Bronchial epithelial cell (primary cell): Measurements from ENCODE around the gene HERC3. TPM values are rescaled to one million over a fixed set of nuclear protein-coding genes. Genes with fewer than 3 reads are reported as not detected.

Experiments
- DNase-seq: peaks from one replicate; pipeline ENCODE4 v3.0.0-alpha.2; 2010; ENCODE audit warnings: low read depth
- FAIRE-seq: peaks from 2 replicates; lab custom pipeline; 2011; peaks lifted over from hg19 to GRCh38; lab: Jason Lieb, UNC
- H3K27me3 ChIP-seq: 2 replicates; pipeline ENCODE4 v1.5.1; 2011; ENCODE audit warnings: low read length; ENCODE audit not compliant: control insufficient read depth, insufficient read depth
- H3K36me3 ChIP-seq: 2 replicates; pipeline ENCODE4 v1.5.1; 2011; ENCODE audit warnings: low read length; ENCODE audit not compliant: control insufficient read depth, insufficient read depth
- H3K4me3 ChIP-seq: 2 replicates; pipeline ENCODE4 v1.5.1; 2011; ENCODE audit warnings: mild to moderate bottlenecking, low read depth, low read length, control low read depth
- CTCF ChIP-seq: IDR thresholded peaks from 2 replicates; pipeline ENCODE4 v1.5.1; 2011; ENCODE audit warnings: mild to moderate bottlenecking, moderate library complexity, low read length, control low read depth, inconsistent platforms; ENCODE audit not compliant: insufficient read depth, severe bottlenecking
- total RNA-seq: library from RNA; depleted of rRNA; stranded (reverse); fragments of >200 nt; gene quantifications from 2 replicates; pipeline ENCODE4 v1.2.1, GENCODE V29; 2014

HERC3 gene
- total RNA-seq, 1 donor from 2014 or later = 25.3 TPM

DNA sequence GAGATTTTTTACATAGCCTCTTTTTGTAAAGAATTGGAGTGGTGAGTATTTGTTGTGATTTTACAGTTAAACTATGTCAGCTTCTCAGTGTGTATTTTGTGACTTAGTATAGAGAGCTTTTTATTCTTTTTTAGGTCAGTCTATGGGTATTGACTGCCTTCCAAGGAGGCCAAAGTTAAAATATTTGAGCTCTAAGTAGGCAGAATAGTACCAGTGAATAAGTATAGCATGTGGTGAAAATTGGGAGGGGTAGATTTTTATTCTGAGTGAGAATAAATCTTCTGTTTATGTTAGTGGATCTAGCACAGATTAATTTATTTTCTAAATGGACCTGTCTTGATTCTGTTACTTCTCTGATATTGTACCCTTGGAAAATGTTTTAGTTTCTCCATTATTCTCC lies 37.5 kb downstream of the HERC3 start:
- TF ChIP-seq CTCF = no peak
- DNase-seq (no peak), FAIRE-seq (no peak)
- Histone ChIP-seq H3K27me3 (no peaks in the 10 kb centered on the region), H3K36me3 (no peaks in the 10 kb centered on the region), H3K4me3 (no peak overlapping the region)

DNA sequence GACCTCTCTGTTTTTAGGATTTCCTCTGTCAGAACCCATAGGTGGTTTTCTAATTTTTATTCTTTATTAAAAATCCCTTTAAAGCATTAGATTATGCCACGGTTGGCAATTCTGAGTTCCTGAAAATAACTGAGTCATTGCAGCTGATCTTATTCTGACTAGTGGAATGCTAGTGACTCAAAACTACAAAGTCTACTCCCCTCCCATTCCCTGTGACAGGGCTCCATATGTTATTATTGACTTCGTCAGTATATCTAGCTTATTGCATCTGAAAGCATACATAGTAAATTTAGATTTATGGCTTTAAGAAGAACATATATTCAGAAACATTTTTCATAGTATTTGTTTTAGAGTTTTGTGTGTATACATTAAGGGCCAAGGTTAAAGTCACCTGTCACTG lies 38.5 kb downstream of the HERC3 start:
- no peaks in the 10 kb centered on the region for H3K27me3 ChIP-seq
- no peak overlapping the region for H3K4me3 ChIP-seq
- no peak for FAIRE-seq
- H3K36me3 ChIP-seq = no peaks in the 10 kb centered on the region
- TF ChIP-seq CTCF = no peak
- peak; percentile 82 for DNase-seq

- no peak for FAIRE-seq
- no peak for TF ChIP-seq CTCF
- H3K27me3 ChIP-seq = no peaks in the 10 kb centered on the region
Measured at GRCh38 chr4:88643932-88644331, 51.7 kb downstream of the HERC3 start.

GRCh38 chr4:88645994-88646393 lies 53.7 kb downstream of the HERC3 start:
- FAIRE-seq (no peak), DNase-seq (no peak)
- Histone ChIP-seq H3K36me3 (no peaks in the 10 kb centered on the region), H3K4me3 (no peak overlapping the region), H3K27me3 (no peaks in the 10 kb centered on the region)
- TF ChIP-seq CTCF = no peak

More at GRCh38 chr4:88643932-88644331, 51.7 kb downstream of the HERC3 start:
- DNase-seq = no peak
- H3K36me3 ChIP-seq = no peaks in the 10 kb centered on the region
- no peak overlapping the region for H3K4me3 ChIP-seq

DNA sequence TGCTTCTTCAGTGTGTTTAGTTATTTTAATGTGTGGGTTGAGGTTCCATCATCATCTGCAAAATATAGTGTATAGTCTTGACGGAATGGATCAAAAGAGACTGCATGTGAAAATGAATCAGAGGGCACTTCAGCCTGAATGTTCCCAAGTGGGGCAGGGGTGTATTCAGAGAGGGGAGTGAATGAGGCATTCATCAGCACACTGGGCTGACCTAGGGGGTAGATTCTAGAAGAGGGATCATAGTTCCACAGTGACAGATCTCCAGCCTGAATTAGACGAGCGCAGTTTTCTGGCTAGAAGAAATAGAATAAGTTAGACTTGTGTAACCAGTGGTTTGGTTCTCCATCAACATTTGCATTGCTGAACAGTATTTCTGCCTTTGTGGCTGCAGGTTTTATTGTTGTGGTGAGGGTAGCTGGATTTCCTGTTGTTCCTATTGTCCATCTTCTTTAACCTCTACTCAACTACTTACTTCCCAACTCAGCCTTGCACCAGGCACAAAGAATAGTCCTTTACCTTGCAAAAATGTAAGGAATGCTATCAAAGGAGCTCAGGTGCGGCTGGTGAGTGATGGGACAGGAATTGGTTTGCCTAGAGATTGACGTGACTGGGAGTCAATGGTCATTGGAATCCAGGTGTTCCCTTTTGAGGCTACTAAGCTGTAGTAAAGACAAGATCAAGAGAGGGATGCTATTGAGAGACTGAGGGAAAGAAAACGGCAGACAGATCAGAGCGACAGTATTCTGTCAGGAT lies 54.4 kb downstream of the HERC3 start:
- TF ChIP-seq CTCF = no peak
- H3K36me3 ChIP-seq = no peaks in the 10 kb centered on the region
- DNase-seq (peak; percentile 54), FAIRE-seq (no peak)
- no peaks in the 10 kb centered on the region for H3K27me3 ChIP-seq
- no peak overlapping the region for H3K4me3 ChIP-seq

DNA sequence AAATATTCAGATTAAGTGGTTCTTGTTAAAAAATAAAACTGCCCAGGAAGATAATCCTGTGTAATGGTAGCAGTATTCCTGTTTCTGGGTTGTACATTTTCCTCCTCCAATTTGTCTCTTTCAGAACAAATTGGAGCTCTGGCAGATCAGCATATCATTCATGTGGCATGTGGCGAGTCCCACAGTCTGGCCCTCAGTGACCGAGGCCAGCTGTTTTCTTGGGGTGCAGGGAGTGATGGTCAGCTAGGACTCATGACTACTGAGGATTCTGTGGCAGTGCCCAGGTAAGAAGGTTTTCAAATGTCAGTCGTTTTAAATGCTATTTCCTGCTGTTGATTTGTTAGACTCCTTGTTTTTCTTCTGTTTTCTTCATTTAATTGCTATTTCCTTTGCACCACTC lies 57.4 kb downstream of the HERC3 start:
- TF ChIP-seq CTCF = no peak
- FAIRE-seq (no peak), DNase-seq (no peak)
- Histone ChIP-seq H3K36me3 (no peaks in the 10 kb centered on the region), H3K27me3 (no peaks in the 10 kb centered on the region), H3K4me3 (no peak overlapping the region)
